Measurements from ENCODE around the gene SH2B2. TPM values are rescaled to one million over a fixed set of nuclear protein-coding genes. Genes with fewer than 3 reads are reported as not detected.

Gene SH2B2
- total and polyA plus RNA-seq, 2 donors (not counting 3 experiments of a cell fraction or from before 2014, with no cell fraction given): 0.69 to 0.73 TPM

DNA sequence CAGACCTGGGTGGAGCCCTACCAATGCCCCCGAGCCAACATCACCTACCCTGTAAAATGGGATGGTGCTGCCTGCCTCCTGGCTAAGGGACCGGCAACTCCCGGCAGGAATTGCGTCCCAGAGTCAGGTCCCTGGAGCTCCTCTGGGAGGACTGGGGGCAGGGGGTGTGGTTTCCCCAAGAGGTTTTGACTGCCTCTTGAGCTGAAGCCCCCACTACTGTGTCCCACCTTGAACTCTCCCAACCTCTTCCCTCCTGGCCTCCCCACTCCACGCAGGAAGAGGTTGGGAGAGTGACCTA lies 1.3 kb downstream of the SH2B2 start:
- BruUV-seq (replicated peaks): no TSS peak
- TF ChIP-seq POLR2AphosphoS5 (IDR thresholded peaks at IDR 0.05; ENCODE audit: insufficient read depth, low read depth, low read length) (no peak), GATA2 (IDR thresholded peaks at IDR 0.05; ENCODE audit: insufficient read depth, insufficient read length, low read depth, low read length) (no peak), JUN (IDR thresholded peaks at IDR 0.05; ENCODE audit: borderline replicate concordance, insufficient read depth, insufficient read length, low read depth) (no peak)
- TF ChIP-seq, protein P1, sequence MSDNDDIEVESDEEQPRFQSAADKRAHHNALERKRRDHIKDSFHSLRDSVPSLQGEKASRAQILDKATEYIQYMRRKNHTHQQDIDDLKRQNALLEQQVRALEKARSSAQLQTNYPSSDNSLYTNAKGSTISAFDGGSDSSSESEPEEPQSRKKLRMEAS (IDR thresholded peaks at IDR 0.05; ENCODE audit: insufficient read depth, insufficient read length): no peak
- TF ChIP-seq, protein P2, sequence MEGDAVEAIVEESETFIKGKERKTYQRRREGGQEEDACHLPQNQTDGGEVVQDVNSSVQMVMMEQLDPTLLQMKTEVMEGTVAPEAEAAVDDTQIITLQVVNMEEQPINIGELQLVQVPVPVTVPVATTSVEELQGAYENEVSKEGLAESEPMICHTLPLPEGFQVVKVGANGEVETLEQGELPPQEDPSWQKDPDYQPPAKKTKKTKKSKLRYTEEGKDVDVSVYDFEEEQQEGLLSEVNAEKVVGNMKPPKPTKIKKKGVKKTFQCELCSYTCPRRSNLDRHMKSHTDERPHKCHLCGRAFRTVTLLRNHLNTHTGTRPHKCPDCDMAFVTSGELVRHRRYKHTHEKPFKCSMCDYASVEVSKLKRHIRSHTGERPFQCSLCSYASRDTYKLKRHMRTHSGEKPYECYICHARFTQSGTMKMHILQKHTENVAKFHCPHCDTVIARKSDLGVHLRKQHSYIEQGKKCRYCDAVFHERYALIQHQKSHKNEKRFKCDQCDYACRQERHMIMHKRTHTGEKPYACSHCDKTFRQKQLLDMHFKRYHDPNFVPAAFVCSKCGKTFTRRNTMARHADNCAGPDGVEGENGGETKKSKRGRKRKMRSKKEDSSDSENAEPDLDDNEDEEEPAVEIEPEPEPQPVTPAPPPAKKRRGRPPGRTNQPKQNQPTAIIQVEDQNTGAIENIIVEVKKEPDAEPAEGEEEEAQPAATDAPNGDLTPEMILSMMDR (IDR thresholded peaks at IDR 0.05; ENCODE audit: extremely low read depth in 1 of 2, insufficient read depth in 1 of 2, low read depth in 1 of 2, low read length in 2 of 2): no peak
- dilution Hi-C loops (cut with MboI; ENCODE audit: extremely low pct_ligation_motif_present, low sequenced_read_pairs) (no loop called here), intact Hi-C loops (cut with micrococcal nuclease) (no loop called here)
- H3K4me1 ChIP-seq (ENCODE audit: control insufficient read depth, extremely low read depth, insufficient read depth, low read length): peaks cover 10% of the 10 kb centered on the region
- peak overlapping the region; percentile 75 for H3K4me2 ChIP-seq (ENCODE audit: insufficient read depth, low read length)
- no peaks in the 10 kb centered on the region for H3K36me3 ChIP-seq (ENCODE audit: control insufficient read depth in 2 of 2, extremely low read depth in 1 of 2, insufficient read depth in 2 of 2, low read length in 2 of 2)
- ChIA-PET CTCF (interaction anchor here (0.5 to 2.9 kb wide), 8 partner anchors 8 to 745 kb away, joined by 3 to 10 read pairs (median 3); no protein-coding TSS in a partner anchor), POLR2A (no interaction called here)
- no peak overlapping the region for H3K9ac ChIP-seq (replicated peaks; ENCODE audit: extremely low read depth, insufficient read depth, low read length)
- H3K27ac ChIP-seq (ENCODE audit: insufficient read depth, low read depth, low read length): no peak overlapping the region
- no peaks in the 10 kb centered on the region for H4K20me1 ChIP-seq (replicated peaks; ENCODE audit: control insufficient read depth, extremely low read depth, insufficient read depth, low read length)
- no peaks in the 10 kb centered on the region for H3K79me2 ChIP-seq (ENCODE audit: control insufficient read depth, insufficient read depth, low read length)
- H3K9me1 ChIP-seq (replicated peaks; ENCODE audit: control insufficient read depth, extremely low read depth, insufficient read depth, low read length): no peaks in the 10 kb centered on the region
- peaks cover 0 to 5% of the 10 kb centered on the region in 2 experiments for H3K27me3 ChIP-seq (ENCODE audit: control insufficient read depth in 2 of 2, insufficient read depth in 2 of 2, low read length in 2 of 2)
- no peaks in the 10 kb centered on the region for H3K9me3 ChIP-seq (replicated peaks; ENCODE audit: control insufficient read depth, insufficient read depth, low read length)
- peak overlapping the region; percentile 96 for H2AFZ ChIP-seq (ENCODE audit: low read depth, low read length)
- H3K4me3 ChIP-seq (replicated peaks in 1 of 3; ENCODE audit: insufficient read depth in 1 of 3, low read depth in 1 of 3, low read length in 3 of 3): peak overlapping the region in 1 of 3 experiments; percentile 69
- DNase-seq (ENCODE audit: low read depth, low spot score) (no peak), FAIRE-seq (no peak)

All from endothelial cell of umbilical vein (primary cell).